ENCODE data around the gene GRIN1. TPM values are rescaled to one million over a fixed set of nuclear protein-coding genes. Genes with fewer than 3 reads are reported as not detected.
A peak's percentile ranks its signal among the peaks of the same experiment; 100 is the strongest.

The GRIN1 gene
- total and polyA plus RNA-seq, 2 of the 13 experiments (the other 11 are each of a cell fraction or from before 2014, with no cell fraction given), result 0.13 TPM; not detected in 1

- Histone ChIP-seq H3K9ac (ENCODE audit: insufficient read depth, low read depth, low read length) (no peak overlapping the region), H3K36me3 (replicated peaks in 1 of 2; ENCODE audit: control insufficient read depth in 1 of 2, insufficient read depth in 2 of 2, low read length in 2 of 2) (no peaks in the 10 kb centered on the region), H3K79me2 (ENCODE audit: insufficient read depth, low read length) (no peaks in the 10 kb centered on the region), H3K4me1 (ENCODE audit: insufficient read depth, low read length) (no peaks in the 10 kb centered on the region), H2AFZ (ENCODE audit: low read length) (no peak overlapping the region), H3K4me2 (ENCODE audit: low read depth, low read length) (no peak overlapping the region), H3K27me3 (ENCODE audit: control insufficient read depth in 1 of 2, insufficient read depth in 2 of 2, low read length in 2 of 2) (peaks cover 13 to 81% of the 10 kb centered on the region in 2 experiments; a peak in 4 of 5 replicates), H3K9me3 (ENCODE audit: low read length) (no peaks in the 10 kb centered on the region), H4K20me1 (ENCODE audit: insufficient read depth, low read length) (no peaks in the 10 kb centered on the region), H3K27ac (ENCODE audit: extremely low read length, insufficient read depth, low read length) (no peak overlapping the region), H3K4me3 (replicated peaks in 1 of 3; ENCODE audit: insufficient read depth in 1 of 3, low read depth in 2 of 3, low read length in 3 of 3) (no peak overlapping the region)
- ChIA-PET CTCF (ENCODE audit: low intra/inter-chr PET ratio, low total read pairs) (no interaction called here), POLR2A (no interaction called here)
- FAIRE-seq (no peak), ATAC-seq (no peak), DNase-seq (ENCODE audit: low spot score) (no peak)
- no TSS peak for BruUV-seq (replicated peaks)
- 6% methylated on average over 7 of the region's 17 CpGs for WGBS (ENCODE audit: low lambda C conversion rate)
- intact Hi-C loops (cut with micrococcal nuclease; ENCODE audit: unreplicated experiment), result no loop called here
- in situ Hi-C loops (cut with HindIII; ENCODE audit: extremely low pct_ligation_motif_present, low pct_unique_long_range_greater_than_20kb), result no loop called here
- no peak for TF ChIP-seq ZNF20 (CRISPR knock-in tag; IDR thresholded peaks at IDR 0.05)
- TF ChIP-seq ZMAT3 (CRISPR knock-in tag; conservative IDR thresholded peaks at IDR 0.05), result no peak
- no peak for TF ChIP-seq RBM22 (optimal IDR thresholded peaks at IDR 0.05; ENCODE audit: low read length)
Measured at GRCh38 chr9:137160054-137160425, 21.1 kb downstream of the GRIN1 start.

GRCh38 chr9:137160716-137161557 lies 22.0 kb downstream of the GRIN1 start:
- H3K4me2 ChIP-seq (ENCODE audit: low read depth, low read length), result no peak overlapping the region
- H3K9me3 ChIP-seq (ENCODE audit: low read length), result no peaks in the 10 kb centered on the region
- FAIRE-seq (no peak), ATAC-seq (no peak), DNase-seq (ENCODE audit: low spot score) (no peak)
- H4K20me1 ChIP-seq (ENCODE audit: insufficient read depth, low read length), result no peaks in the 10 kb centered on the region
- in situ Hi-C loops (cut with HindIII; ENCODE audit: extremely low pct_ligation_motif_present, low pct_unique_long_range_greater_than_20kb), result no loop called here
- H3K9ac ChIP-seq (ENCODE audit: insufficient read depth, low read depth, low read length), result no peak overlapping the region
- POLR2A ChIA-PET, result interaction anchor here (0.6 kb wide), 1 partner anchor 9 kb away, joined by 3 read pairs; the partner anchor contains the start of gene LRRC26
- no peak overlapping the region for H2AFZ ChIP-seq (ENCODE audit: low read length)
- TF ChIP-seq MTF2 (CRISPR knock-in tag; IDR thresholded peaks at IDR 0.05; ENCODE audit: borderline replicate concordance), result 0 out of 2 replicates have a peak, but pooled peaks have one; percentile 25
- no peak for TF ChIP-seq TP53 (CRISPR knock-in tag; conservative IDR thresholded peaks at IDR 0.05)
- intact Hi-C loops (cut with micrococcal nuclease; ENCODE audit: unreplicated experiment), result no loop called here
- BruUV-seq (replicated peaks), result no TSS peak
- 30% methylated on average over 35 of the region's 56 CpGs for WGBS (ENCODE audit: low lambda C conversion rate)
- no peaks in the 10 kb centered on the region for H3K4me1 ChIP-seq (ENCODE audit: insufficient read depth, low read length)
- H3K79me2 ChIP-seq (ENCODE audit: insufficient read depth, low read length), result no peaks in the 10 kb centered on the region
- H3K27me3 ChIP-seq (ENCODE audit: control insufficient read depth in 1 of 2, insufficient read depth in 2 of 2, low read length in 2 of 2), result peaks cover 15 to 86% of the 10 kb centered on the region in 2 experiments; a peak in 4 of 5 replicates
- H3K4me3 ChIP-seq (replicated peaks in 1 of 3; ENCODE audit: insufficient read depth in 1 of 3, low read depth in 2 of 3, low read length in 3 of 3), result no peak overlapping the region
- no peak overlapping the region for H3K27ac ChIP-seq (ENCODE audit: extremely low read length, insufficient read depth, low read length)
- H3K36me3 ChIP-seq (replicated peaks in 1 of 2; ENCODE audit: control insufficient read depth in 1 of 2, insufficient read depth in 2 of 2, low read length in 2 of 2), result no peaks in the 10 kb centered on the region
- CTCF ChIA-PET (ENCODE audit: low intra/inter-chr PET ratio, low total read pairs), result no interaction called here

All from HepG2 (cell line).